GM23338 (cell line): ENCODE results near the gene GLRB. TPM values are rescaled to one million over a fixed set of nuclear protein-coding genes. Genes with fewer than 3 reads are reported as not detected.

ENCODE experiments used
- ATAC-seq: fragments of 200-7000 bp; cut with Tn5 transposase; 3 replicates; pipeline ENCODE4 v1.9.1; 2020
- DNase-seq: peaks from one replicate; pipeline ENCODE4 v3.0.0-alpha.2; 2015; ENCODE audit warnings: low spot score
- H2AFZ ChIP-seq: fragments of 200-600 bp; sonication (generic); 2 replicates; pipeline ENCODE4 v1.8.0; 2016; ENCODE audit warnings: antibody characterized with exemption, mild to moderate bottlenecking, moderate library complexity
- H3F3A ChIP-seq: fragments of 200-600 bp; sonication (generic); replicated peaks from 2 replicates; pipeline ENCODE4 v1.8.0; 2017; ENCODE audit warnings: antibody characterized with exemption, mixed run types, low read depth
- H3K27ac ChIP-seq: fragments of 200-600 bp; sonication (generic); 2 replicates; pipeline ENCODE4 v1.6.1; 2016; ENCODE audit warnings: low read depth
- H3K27me3 ChIP-seq: fragments of 200-600 bp; sonication (generic); 2 replicates; pipeline ENCODE4 v1.8.0; 2016; ENCODE audit warnings: mild to moderate bottlenecking, mixed run types, moderate library complexity; ENCODE audit not compliant: insufficient read depth
- H3K36me3 ChIP-seq: fragments of 200-600 bp; sonication (generic); 2 replicates; pipeline ENCODE4 v1.8.0; 2016; ENCODE audit warnings: mild to moderate bottlenecking; ENCODE audit not compliant: insufficient read depth
- H3K4me1 ChIP-seq: fragments of 200-600 bp; sonication (generic); 2 replicates; pipeline ENCODE4 v1.8.0; 2016; ENCODE audit warnings: mild to moderate bottlenecking, moderate library complexity; ENCODE audit not compliant: insufficient read depth
- H3K4me2 ChIP-seq: fragments of 200-600 bp; sonication (generic); 2 replicates; pipeline ENCODE4 v1.7.1; 2017; ENCODE audit warnings: mixed run types
- H3K4me3 ChIP-seq: fragments of 200-600 bp; sonication (generic); 2 replicates; pipeline ENCODE4 v1.6.1; 2016; ENCODE audit warnings: mixed run types
- H3K79me2 ChIP-seq: fragments of 200-600 bp; sonication (generic); replicated peaks from 2 replicates; pipeline ENCODE4 v1.8.0; 2017; ENCODE audit warnings: mild to moderate bottlenecking; ENCODE audit not compliant: insufficient read depth
- H3K9me2 ChIP-seq: fragments of 200-600 bp; sonication (generic); 2 replicates; pipeline ENCODE4 v1.8.0; 2017; ENCODE audit not compliant: insufficient read depth
- H4K20me1 ChIP-seq: fragments of 200-600 bp; sonication (generic); replicated peaks from 2 replicates; pipeline ENCODE4 v1.8.0; 2017; ENCODE audit warnings: mild to moderate bottlenecking; ENCODE audit not compliant: insufficient read depth
- H3K27ac Mint-ChIP-seq: 2 replicates; pipeline ENCODE4 v1.8.0; 2020; ENCODE audit warnings: inconsistent platforms, mild to moderate bottlenecking, moderate library complexity, mixed read lengths
- H3K27me3 Mint-ChIP-seq: 3 replicates; pipeline ENCODE4 v1.8.0; 2022; ENCODE audit warnings: low read depth, mild to moderate bottlenecking, moderate library complexity, mixed read lengths, inconsistent platforms; ENCODE audit not compliant: insufficient read depth, poor library complexity
- H3K36me3 Mint-ChIP-seq: 3 replicates; pipeline ENCODE4 v1.8.0; 2021; ENCODE audit warnings: low read depth, mild to moderate bottlenecking, inconsistent platforms, moderate library complexity, mixed read lengths
- H3K4me1 Mint-ChIP-seq: 3 replicates; pipeline ENCODE4 v1.8.0; 2020; ENCODE audit warnings: mild to moderate bottlenecking, inconsistent platforms, mixed read lengths
- H3K4me3 Mint-ChIP-seq: 3 replicates; pipeline ENCODE4 v1.8.0; 2021; ENCODE audit warnings: moderate library complexity, mild to moderate bottlenecking, inconsistent platforms, mixed read lengths
- H3K9me3 Mint-ChIP-seq: 3 replicates; pipeline ENCODE4 v1.8.0; 2020; ENCODE audit warnings: moderate library complexity, mild to moderate bottlenecking, inconsistent platforms, mixed read lengths
- CTCF ChIP-seq, 2 experiments: fragments of 200-600 bp in 1 of 2; sonication (generic) in 1 of 2; conservative IDR thresholded peaks; 2 replicates each; pipeline versions ENCODE4 v1.5.1 to v1.6.1; 2016 to 2017; ENCODE audit warnings: antibody characterized with exemption in 2 of 2, low read depth in 2 of 2, mild to moderate bottlenecking in 2 of 2, moderate library complexity in 1 of 2
- EZH2 ChIP-seq: fragments of 200-600 bp; sonication (generic); IDR thresholded peaks from one replicate; pipeline ENCODE4 v1.8.0; 2017; ENCODE audit warnings: antibody characterized with exemption, mild to moderate bottlenecking, low read depth; ENCODE audit not compliant: unreplicated experiment
- JUNB ChIP-seq: IDR thresholded peaks from one replicate; pipeline ENCODE4 v1.6.1; 2016; ENCODE audit warnings: antibody characterized with exemption; ENCODE audit not compliant: unreplicated experiment
- NANOG ChIP-seq: IDR thresholded peaks from 2 replicates; pipeline ENCODE4 v1.6.1; 2016; ENCODE audit warnings: antibody characterized with exemption, borderline replicate concordance
- POLR2AphosphoS5 ChIP-seq: IDR thresholded peaks from 2 replicates; pipeline ENCODE4 v1.6.1; 2016; ENCODE audit warnings: antibody characterized with exemption, low read depth
- REST ChIP-seq: IDR thresholded peaks from one replicate; pipeline ENCODE4 v1.6.1; 2018; ENCODE audit warnings: antibody characterized with exemption; ENCODE audit not compliant: unreplicated experiment
- STAT1 ChIP-seq: IDR thresholded peaks from one replicate; pipeline ENCODE4 v1.6.1; 2016; ENCODE audit warnings: antibody characterized with exemption; ENCODE audit not compliant: unreplicated experiment
- ZNF114 ChIP-seq: fragments of 250-450 bp; sonication (Bioruptor Pico); IDR thresholded peaks from 2 replicates; pipeline ENCODE4 v1.5.0; 2020; ENCODE audit warnings: mild to moderate bottlenecking, moderate library complexity
- ZNF331 ChIP-seq: fragments of 250-450 bp; sonication (Bioruptor Pico); IDR thresholded peaks from 2 replicates; pipeline ENCODE4 v1.5.0; 2020; ENCODE audit warnings: low read depth, mild to moderate bottlenecking, moderate library complexity
- polyA plus RNA-seq: library from polyadenylated mRNA; unstranded; fragments of >200 nt; fragmentation: Nextera tagmentation; extraction: Ambion mirVana; gene quantifications from 2 replicates; pipeline ENCODE4 v1.2.1, GENCODE V29; 2016
- total RNA-seq: library from RNA; depleted of rRNA; stranded (reverse); fragments of >200 nt; shearing (Covaris generic); gene quantifications from 2 replicates; pipeline ENCODE4 v1.2.3, GENCODE V29; 2014
- TF ChIP-seq, protein P1 (sequence below): IDR thresholded peaks from 2 replicates; pipeline ENCODE4 v1.6.1; 2016; ENCODE audit warnings: antibody characterized with exemption

The GLRB gene
- total and polyA plus RNA-seq, 2 experiments from 2014 or later, result 1.0 to 1.3 TPM

DNA sequence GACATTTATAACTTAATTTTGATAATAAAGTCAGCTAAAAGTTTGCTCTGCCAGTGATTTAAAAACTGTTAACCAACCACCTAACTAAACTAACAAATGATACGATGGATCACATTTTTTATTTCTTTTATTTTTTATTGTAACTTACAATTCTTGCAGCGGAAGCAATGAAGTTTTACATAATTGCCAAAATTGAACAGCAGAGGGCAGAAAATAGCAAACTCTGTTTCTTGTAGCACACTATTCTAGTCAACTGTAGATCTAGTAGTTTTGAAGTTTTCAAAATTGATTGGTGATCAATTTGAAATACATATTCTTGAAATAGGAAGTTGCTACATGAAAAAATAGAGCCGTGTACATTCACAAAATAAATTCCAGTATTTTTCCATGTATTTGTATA is 141.8 kb downstream of the GLRB start:
- no peak overlapping the region for H3K4me3 ChIP-seq
- ATAC-seq (no peak), DNase-seq (peak; percentile 40)
- no peak overlapping the region for H3K27ac ChIP-seq
- H3K36me3 Mint-ChIP-seq, result no peaks in the 10 kb centered on the region
- no peak overlapping the region for H3K4me3 Mint-ChIP-seq
- H3K27me3 Mint-ChIP-seq, result peaks cover 37% of the 10 kb centered on the region
- H3F3A ChIP-seq, result no peaks in the 10 kb centered on the region
- TF ChIP-seq ZNF331 (CRISPR knock-in tag) (no peak), CTCF (conservative IDR thresholded peaks at IDR 0.05; ENCODE audit: low read depth in 2 of 2) (peak; percentile 51 to 69), REST (no peak), JUNB (no peak), EZH2 (no peak)
- no peaks in the 10 kb centered on the region for H3K9me2 ChIP-seq
- no peak overlapping the region for H2AFZ ChIP-seq
- H3K27me3 ChIP-seq, result peaks cover 47% of the 10 kb centered on the region
- H3K4me1 Mint-ChIP-seq, result peaks cover 8% of the 10 kb centered on the region
- peaks cover 7% of the 10 kb centered on the region for H4K20me1 ChIP-seq
- H3K9me3 Mint-ChIP-seq, result no peaks in the 10 kb centered on the region
- H3K79me2 ChIP-seq, result no peaks in the 10 kb centered on the region
- H3K4me2 ChIP-seq, result no peak overlapping the region
- H3K36me3 ChIP-seq, result no peaks in the 10 kb centered on the region
- peaks cover 14% of the 10 kb centered on the region for H3K4me1 ChIP-seq
- H3K27ac Mint-ChIP-seq, result no peak overlapping the region

- no peak overlapping the region for H3K27ac Mint-ChIP-seq
- H3K4me1 Mint-ChIP-seq, result peaks cover 12% of the 10 kb centered on the region
- Histone ChIP-seq H3K9me2 (no peaks in the 10 kb centered on the region), H3F3A (no peaks in the 10 kb centered on the region), H3K4me1 (peaks cover 18% of the 10 kb centered on the region), H3K36me3 (no peaks in the 10 kb centered on the region), H3K27ac (no peak overlapping the region), H3K4me3 (peak overlapping the region; percentile 77; the same call in 1 of the 2 replicates), H2AFZ (no peak overlapping the region), H3K27me3 (peaks cover 68% of the 10 kb centered on the region), H3K79me2 (no peaks in the 10 kb centered on the region), H3K4me2 (peak overlapping the region; percentile 88), H4K20me1 (peaks cover 7% of the 10 kb centered on the region)
- peak overlapping the region; percentile 54 for H3K4me3 Mint-ChIP-seq
- H3K9me3 Mint-ChIP-seq, result no peaks in the 10 kb centered on the region
- H3K27me3 Mint-ChIP-seq, result peaks cover 45% of the 10 kb centered on the region
- no peaks in the 10 kb centered on the region for H3K36me3 Mint-ChIP-seq
- ATAC-seq, result no peak
- no peak for DNase-seq
- no peak for TF ChIP-seq EZH2
- no peak for TF ChIP-seq POLR2AphosphoS5
- no peak for TF ChIP-seq JUNB
- TF ChIP-seq REST, result no peak
- TF ChIP-seq, protein P1, sequence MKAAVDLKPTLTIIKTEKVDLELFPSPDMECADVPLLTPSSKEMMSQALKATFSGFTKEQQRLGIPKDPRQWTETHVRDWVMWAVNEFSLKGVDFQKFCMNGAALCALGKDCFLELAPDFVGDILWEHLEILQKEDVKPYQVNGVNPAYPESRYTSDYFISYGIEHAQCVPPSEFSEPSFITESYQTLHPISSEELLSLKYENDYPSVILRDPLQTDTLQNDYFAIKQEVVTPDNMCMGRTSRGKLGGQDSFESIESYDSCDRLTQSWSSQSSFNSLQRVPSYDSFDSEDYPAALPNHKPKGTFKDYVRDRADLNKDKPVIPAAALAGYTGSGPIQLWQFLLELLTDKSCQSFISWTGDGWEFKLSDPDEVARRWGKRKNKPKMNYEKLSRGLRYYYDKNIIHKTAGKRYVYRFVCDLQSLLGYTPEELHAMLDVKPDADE, result no peak
- TF ChIP-seq STAT1, result no peak
- TF ChIP-seq NANOG, result no peak
- TF ChIP-seq ZNF114 (CRISPR knock-in tag), result no peak
Observed at GRCh38 chr4:157219711-157220370, 143.9 kb downstream of the GLRB start.
